KMS-11 (cell line): ENCODE results near the gene INTS14.

Source experiments
- H2AFZ ChIP-seq: fragments of 200-600 bp; sonication (generic); 2 replicates; pipeline ENCODE4 v1.6.1; 2016; ENCODE audit warnings: antibody characterized with exemption, mixed run types, low read depth
- H3K27ac ChIP-seq: fragments of 200-600 bp; sonication (generic); 2 replicates; pipeline ENCODE4 v1.6.1; 2016; ENCODE audit warnings: mild to moderate bottlenecking, mixed run types
- H3K27me3 ChIP-seq: fragments of 200-600 bp; sonication (generic); 2 replicates; pipeline ENCODE4 v1.6.1; 2017; ENCODE audit warnings: mild to moderate bottlenecking, low read depth, mixed run types, moderate library complexity; ENCODE audit not compliant: insufficient read depth
- H3K36me3 ChIP-seq: fragments of 200-600 bp; sonication (generic); 2 replicates; pipeline ENCODE4 v1.6.1; 2017; ENCODE audit warnings: mild to moderate bottlenecking, mixed run types; ENCODE audit not compliant: insufficient read depth
- H3K4me1 ChIP-seq: fragments of 200-600 bp; sonication (generic); 2 replicates; pipeline ENCODE4 v1.6.1; 2016; ENCODE audit warnings: mild to moderate bottlenecking, low read depth, mixed run types; ENCODE audit not compliant: poor library complexity, severe bottlenecking
- H3K4me2 ChIP-seq: fragments of 200-600 bp; sonication (generic); 2 replicates; pipeline ENCODE4 v1.7.0; 2016; ENCODE audit warnings: mild to moderate bottlenecking, mixed run types
- H3K4me3 ChIP-seq: fragments of 200-600 bp; sonication (generic); IDR thresholded peaks from 2 replicates; pipeline ENCODE4 v1.6.1; 2017; ENCODE audit warnings: low read depth, low read length, mixed read lengths; ENCODE audit not compliant: insufficient read depth
- H3K79me2 ChIP-seq: fragments of 200-600 bp; sonication (generic); 2 replicates; pipeline ENCODE4 v1.6.1; 2016; ENCODE audit warnings: low read depth, mixed run types; ENCODE audit not compliant: insufficient read depth
- H3K9ac ChIP-seq: fragments of 200-600 bp; sonication (generic); 2 replicates; pipeline ENCODE4 v1.6.1; 2016; ENCODE audit warnings: mild to moderate bottlenecking, mixed run types
- H4K20me1 ChIP-seq: fragments of 200-600 bp; sonication (generic); 2 replicates; pipeline ENCODE4 v1.6.1; 2016; ENCODE audit warnings: mild to moderate bottlenecking, mixed run types; ENCODE audit not compliant: insufficient read depth
- TF ChIP-seq, protein P1 (sequence below): fragments of 200-600 bp; sonication (generic); conservative IDR thresholded peaks from 2 replicates; pipeline ENCODE4 v1.6.1; 2017; ENCODE audit warnings: low read depth, mild to moderate bottlenecking, antibody characterized with exemption, low read length, moderate library complexity, mixed read lengths

Gene INTS14

DNA sequence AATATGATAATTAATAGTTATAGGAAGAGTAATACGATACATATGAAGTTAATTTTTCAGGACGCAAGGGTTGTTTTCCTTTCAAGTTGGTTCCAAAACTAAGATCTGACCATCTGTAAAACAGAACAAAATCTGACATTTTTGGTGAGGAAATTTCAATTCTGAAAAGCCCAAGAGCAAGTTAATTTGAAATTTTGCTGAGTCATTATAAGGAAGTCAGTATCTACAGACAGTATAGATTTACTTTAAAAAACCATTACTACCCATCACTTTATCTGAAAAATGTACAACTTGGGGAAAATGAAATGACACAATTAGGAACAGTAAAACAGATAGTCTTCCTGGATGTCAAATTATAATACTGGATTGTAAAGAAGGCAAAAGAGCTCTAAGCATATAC is 12.5 kb downstream of the INTS14 start:
- Histone ChIP-seq H3K79me2 (no peaks in the 10 kb centered on the region), H3K36me3 (no peaks in the 10 kb centered on the region), H2AFZ (no peak overlapping the region), H3K4me1 (peaks cover 17% of the 10 kb centered on the region), H3K9ac (no peak overlapping the region), H4K20me1 (peaks cover 2% of the 10 kb centered on the region; the same call in 1 of the 2 replicates), H3K4me2 (no peak overlapping the region), H3K4me3 (no peak overlapping the region), H3K27ac (0 out of 2 replicates have a peak overlapping the region, but pooled peaks have one; percentile 12), H3K27me3 (no peaks in the 10 kb centered on the region)
- TF ChIP-seq, protein P1, sequence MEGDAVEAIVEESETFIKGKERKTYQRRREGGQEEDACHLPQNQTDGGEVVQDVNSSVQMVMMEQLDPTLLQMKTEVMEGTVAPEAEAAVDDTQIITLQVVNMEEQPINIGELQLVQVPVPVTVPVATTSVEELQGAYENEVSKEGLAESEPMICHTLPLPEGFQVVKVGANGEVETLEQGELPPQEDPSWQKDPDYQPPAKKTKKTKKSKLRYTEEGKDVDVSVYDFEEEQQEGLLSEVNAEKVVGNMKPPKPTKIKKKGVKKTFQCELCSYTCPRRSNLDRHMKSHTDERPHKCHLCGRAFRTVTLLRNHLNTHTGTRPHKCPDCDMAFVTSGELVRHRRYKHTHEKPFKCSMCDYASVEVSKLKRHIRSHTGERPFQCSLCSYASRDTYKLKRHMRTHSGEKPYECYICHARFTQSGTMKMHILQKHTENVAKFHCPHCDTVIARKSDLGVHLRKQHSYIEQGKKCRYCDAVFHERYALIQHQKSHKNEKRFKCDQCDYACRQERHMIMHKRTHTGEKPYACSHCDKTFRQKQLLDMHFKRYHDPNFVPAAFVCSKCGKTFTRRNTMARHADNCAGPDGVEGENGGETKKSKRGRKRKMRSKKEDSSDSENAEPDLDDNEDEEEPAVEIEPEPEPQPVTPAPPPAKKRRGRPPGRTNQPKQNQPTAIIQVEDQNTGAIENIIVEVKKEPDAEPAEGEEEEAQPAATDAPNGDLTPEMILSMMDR = no peak

DNA sequence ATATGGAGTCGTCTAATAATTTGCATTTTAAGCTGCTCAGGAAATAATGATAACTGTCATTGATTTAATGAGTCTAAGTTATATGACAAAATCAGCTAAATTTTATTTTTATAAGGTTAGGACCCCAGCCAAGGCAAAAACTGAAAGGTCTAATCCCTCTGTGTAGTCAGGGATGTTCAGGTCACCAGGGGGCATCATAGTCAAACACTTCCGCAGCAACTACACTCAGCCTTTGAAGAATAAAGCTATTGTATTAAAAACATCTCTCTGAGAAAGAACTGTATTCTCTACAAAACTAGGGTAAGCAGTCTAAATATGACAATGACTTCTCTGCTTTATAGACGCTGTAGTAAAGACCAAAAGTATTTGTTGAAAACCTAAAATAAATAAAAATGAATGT is 15.0 kb downstream of the INTS14 start:
- Histone ChIP-seq H3K27ac (no peak overlapping the region), H3K4me2 (no peak overlapping the region), H3K79me2 (no peaks in the 10 kb centered on the region), H3K9ac (no peak overlapping the region), H4K20me1 (0 out of 2 replicates have a peak, but pooled peaks cover 2% of the 10 kb centered on the region), H3K4me3 (no peak overlapping the region), H3K27me3 (no peaks in the 10 kb centered on the region), H2AFZ (no peak overlapping the region), H3K36me3 (no peaks in the 10 kb centered on the region; the same call in 1 of the 2 replicates), H3K4me1 (peaks cover 17% of the 10 kb centered on the region)
- TF ChIP-seq, protein P1 = peak; percentile 54

DNA sequence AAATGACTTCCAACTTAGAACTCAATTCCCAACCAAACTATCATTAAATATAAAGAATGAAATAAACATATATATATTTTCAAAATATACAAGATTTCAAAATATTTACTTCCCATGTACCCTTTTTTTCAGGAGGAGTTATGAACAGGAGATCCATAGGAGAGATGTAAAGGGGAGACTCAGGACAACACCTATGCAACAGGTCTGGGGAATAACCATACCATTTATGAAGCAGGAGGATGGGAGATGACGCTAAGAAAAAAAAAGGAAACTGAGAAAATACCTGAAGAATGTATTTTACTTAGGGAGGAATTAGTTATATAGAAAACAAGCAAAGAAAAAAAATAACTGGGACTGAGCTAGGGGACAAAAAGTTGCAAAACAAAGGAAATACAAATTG is 23.8 kb downstream of the INTS14 start:
- H3K27ac ChIP-seq = no peak overlapping the region
- H3K4me2 ChIP-seq = no peak overlapping the region
- peaks cover 3% of the 10 kb centered on the region; the same call in 1 of the 2 replicates for H3K36me3 ChIP-seq
- H3K4me3 ChIP-seq = no peak overlapping the region
- TF ChIP-seq, protein P1 = no peak
- no peak overlapping the region for H2AFZ ChIP-seq
- no peaks in the 10 kb centered on the region for H3K27me3 ChIP-seq
- H3K9ac ChIP-seq = no peak overlapping the region
- no peaks in the 10 kb centered on the region for H4K20me1 ChIP-seq
- H3K4me1 ChIP-seq = peaks cover 27% of the 10 kb centered on the region
- H3K79me2 ChIP-seq = no peaks in the 10 kb centered on the region

DNA sequence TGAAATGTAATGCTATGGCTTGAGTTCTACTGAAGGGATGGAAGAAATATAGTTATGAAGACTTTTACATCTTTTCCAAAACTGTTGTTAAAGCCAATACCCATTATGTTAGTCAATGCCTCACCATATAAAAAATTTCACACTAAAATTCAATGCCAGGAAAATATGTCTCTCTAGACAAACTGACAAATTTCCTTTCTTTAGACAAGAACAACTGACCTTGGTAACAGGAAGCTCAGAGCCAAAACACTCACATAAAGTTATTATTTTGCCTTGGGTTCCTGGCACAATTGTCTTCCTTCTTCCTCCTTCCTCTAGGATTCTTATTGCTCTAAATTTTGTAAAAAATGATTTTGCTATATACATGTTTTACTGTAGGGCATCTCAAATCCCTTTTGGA is 26.7 kb downstream of the INTS14 start:
- Histone ChIP-seq H3K4me2 (peak overlapping the region; percentile 76), H3K4me3 (no peak overlapping the region), H3K36me3 (0 out of 2 replicates have a peak, but pooled peaks cover 3% of the 10 kb centered on the region), H4K20me1 (no peaks in the 10 kb centered on the region), H2AFZ (no peak overlapping the region), H3K27me3 (no peaks in the 10 kb centered on the region), H3K4me1 (peaks cover 27% of the 10 kb centered on the region), H3K79me2 (no peaks in the 10 kb centered on the region), H3K27ac (peak overlapping the region; percentile 42), H3K9ac (no peak overlapping the region)
- TF ChIP-seq, protein P1 = no peak
